ENCODE measurements around the gene INSC. TPM values are rescaled to one million over a fixed set of nuclear protein-coding genes. Genes with fewer than 3 reads are reported as not detected.

Gene INSC
- total and polyA plus RNA-seq, 2 experiments from 2014 or later = 0.97 to 1.5 TPM

GRCh38 chr11:15293975-15294620, 179.4 kb downstream of the INSC start:
- Histone ChIP-seq H3K27me3 (ENCODE audit: insufficient read depth) (no peaks in the 10 kb centered on the region), H3K4me3 (no peak overlapping the region), H3K4me2 (no peak overlapping the region), H3K36me3 (ENCODE audit: insufficient read depth) (no peaks in the 10 kb centered on the region), H3K4me1 (ENCODE audit: insufficient read depth) (peaks cover 4% of the 10 kb centered on the region; the same call in 1 of the 2 replicates), H3K27ac (ENCODE audit: low read depth) (no peak overlapping the region), H3F3A (replicated peaks; ENCODE audit: low read depth) (no peaks in the 10 kb centered on the region), H3K9me2 (ENCODE audit: insufficient read depth) (no peaks in the 10 kb centered on the region), H4K20me1 (replicated peaks; ENCODE audit: insufficient read depth) (no peaks in the 10 kb centered on the region), H2AFZ (no peak overlapping the region), H3K79me2 (replicated peaks; ENCODE audit: insufficient read depth) (no peaks in the 10 kb centered on the region)
- ATAC-seq = no peak
- peaks cover 2% of the 10 kb centered on the region for H3K27me3 Mint-ChIP-seq (ENCODE audit: insufficient read depth, low read depth, poor library complexity)
- H3K36me3 Mint-ChIP-seq (ENCODE audit: low read depth) = no peaks in the 10 kb centered on the region
- DNase-seq (ENCODE audit: low spot score) = no peak
- H3K4me3 Mint-ChIP-seq = no peak overlapping the region
- no peak for TF ChIP-seq STAT1 (IDR thresholded peaks at IDR 0.05; ENCODE audit: unreplicated experiment)
- TF ChIP-seq ZNF331 (CRISPR knock-in tag; IDR thresholded peaks at IDR 0.05; ENCODE audit: low read depth) = no peak
- TF ChIP-seq EZH2phosphoT487 (IDR thresholded peaks at IDR 0.05; ENCODE audit: unreplicated experiment) = no peak
- no peak for TF ChIP-seq ZNF114 (CRISPR knock-in tag; IDR thresholded peaks at IDR 0.05)
- TF ChIP-seq JUNB (IDR thresholded peaks at IDR 0.05; ENCODE audit: unreplicated experiment) = no peak
- no peak for TF ChIP-seq REST (IDR thresholded peaks at IDR 0.05; ENCODE audit: unreplicated experiment)
- no peak for TF ChIP-seq EZH2 (IDR thresholded peaks at IDR 0.05; ENCODE audit: low read depth, unreplicated experiment)
- no peak for TF ChIP-seq CTCF (conservative IDR thresholded peaks at IDR 0.05; ENCODE audit: low read depth in 2 of 2)
- TF ChIP-seq NANOG (IDR thresholded peaks at IDR 0.05; ENCODE audit: borderline replicate concordance) = no peak
- no peak for TF ChIP-seq ETS1 (IDR thresholded peaks at IDR 0.05)
- no peak for TF ChIP-seq POLR2AphosphoS5 (IDR thresholded peaks at IDR 0.05; ENCODE audit: low read depth)
- peaks cover 14% of the 10 kb centered on the region; the same call in 2 of the 3 replicates for H3K4me1 Mint-ChIP-seq
- no peaks in the 10 kb centered on the region for H3K9me3 Mint-ChIP-seq
- no peak overlapping the region for H3K27ac Mint-ChIP-seq

All from GM23338 (cell line).